ENCODE data around the gene THAP3.

Gene THAP3

DNA sequence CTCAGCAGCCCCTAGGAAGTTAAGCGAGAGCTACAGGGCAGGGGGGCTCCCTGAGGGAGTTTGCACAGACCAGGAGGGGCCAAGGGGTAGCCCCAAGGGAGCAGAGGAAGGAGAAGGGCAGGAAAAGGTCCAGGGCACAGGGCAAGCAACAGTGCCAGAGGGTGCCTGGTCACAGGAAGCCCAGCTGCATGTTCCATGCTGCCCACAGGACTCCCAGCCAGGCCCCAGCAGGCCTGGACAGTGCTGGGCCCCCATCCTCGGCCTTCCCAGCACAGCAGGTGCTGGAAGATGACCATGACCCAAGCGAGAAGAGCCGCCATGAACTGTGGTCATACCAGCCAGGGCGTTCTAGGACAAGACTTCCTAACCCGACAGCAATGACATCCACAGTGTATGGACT, 33.0 kb upstream of the THAP3 start:
- TF ChIP-seq, protein P1, sequence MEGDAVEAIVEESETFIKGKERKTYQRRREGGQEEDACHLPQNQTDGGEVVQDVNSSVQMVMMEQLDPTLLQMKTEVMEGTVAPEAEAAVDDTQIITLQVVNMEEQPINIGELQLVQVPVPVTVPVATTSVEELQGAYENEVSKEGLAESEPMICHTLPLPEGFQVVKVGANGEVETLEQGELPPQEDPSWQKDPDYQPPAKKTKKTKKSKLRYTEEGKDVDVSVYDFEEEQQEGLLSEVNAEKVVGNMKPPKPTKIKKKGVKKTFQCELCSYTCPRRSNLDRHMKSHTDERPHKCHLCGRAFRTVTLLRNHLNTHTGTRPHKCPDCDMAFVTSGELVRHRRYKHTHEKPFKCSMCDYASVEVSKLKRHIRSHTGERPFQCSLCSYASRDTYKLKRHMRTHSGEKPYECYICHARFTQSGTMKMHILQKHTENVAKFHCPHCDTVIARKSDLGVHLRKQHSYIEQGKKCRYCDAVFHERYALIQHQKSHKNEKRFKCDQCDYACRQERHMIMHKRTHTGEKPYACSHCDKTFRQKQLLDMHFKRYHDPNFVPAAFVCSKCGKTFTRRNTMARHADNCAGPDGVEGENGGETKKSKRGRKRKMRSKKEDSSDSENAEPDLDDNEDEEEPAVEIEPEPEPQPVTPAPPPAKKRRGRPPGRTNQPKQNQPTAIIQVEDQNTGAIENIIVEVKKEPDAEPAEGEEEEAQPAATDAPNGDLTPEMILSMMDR (IDR thresholded peaks at IDR 0.05; ENCODE audit: low read depth, low read length, missing control alignments), result no peak
- no peak overlapping the region for H3K4me3 ChIP-seq (replicated peaks; ENCODE audit: low read depth, low read length)
- no peak for DNase-seq (ENCODE audit: extremely low read depth, low read depth)

DNA sequence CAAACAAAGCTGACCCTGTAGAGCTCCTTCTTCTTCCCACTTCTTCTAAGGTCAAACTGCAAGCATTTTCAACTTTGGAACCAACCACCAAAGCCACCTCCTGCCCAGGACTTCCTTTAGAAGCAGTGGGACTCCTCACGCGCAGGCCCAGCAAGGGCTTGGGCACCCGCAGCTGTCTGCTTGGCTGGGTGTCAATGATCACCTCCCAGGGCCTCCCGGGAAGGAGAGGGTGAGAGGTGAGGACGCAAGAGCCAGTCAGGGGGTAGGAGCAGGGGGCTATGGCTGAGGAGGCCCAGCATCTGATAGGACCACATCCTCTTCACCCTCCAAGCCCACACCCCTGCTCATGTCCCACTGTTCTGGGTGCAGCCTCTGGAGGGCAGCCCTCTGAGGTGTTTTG, 32.2 kb upstream of the THAP3 start:
- H3K4me3 ChIP-seq (replicated peaks; ENCODE audit: low read depth, low read length), result no peak overlapping the region
- DNase-seq (ENCODE audit: extremely low read depth, low read depth), result no peak
- TF ChIP-seq, protein P1 (IDR thresholded peaks at IDR 0.05; ENCODE audit: low read depth, low read length, missing control alignments), result no peak

DNA sequence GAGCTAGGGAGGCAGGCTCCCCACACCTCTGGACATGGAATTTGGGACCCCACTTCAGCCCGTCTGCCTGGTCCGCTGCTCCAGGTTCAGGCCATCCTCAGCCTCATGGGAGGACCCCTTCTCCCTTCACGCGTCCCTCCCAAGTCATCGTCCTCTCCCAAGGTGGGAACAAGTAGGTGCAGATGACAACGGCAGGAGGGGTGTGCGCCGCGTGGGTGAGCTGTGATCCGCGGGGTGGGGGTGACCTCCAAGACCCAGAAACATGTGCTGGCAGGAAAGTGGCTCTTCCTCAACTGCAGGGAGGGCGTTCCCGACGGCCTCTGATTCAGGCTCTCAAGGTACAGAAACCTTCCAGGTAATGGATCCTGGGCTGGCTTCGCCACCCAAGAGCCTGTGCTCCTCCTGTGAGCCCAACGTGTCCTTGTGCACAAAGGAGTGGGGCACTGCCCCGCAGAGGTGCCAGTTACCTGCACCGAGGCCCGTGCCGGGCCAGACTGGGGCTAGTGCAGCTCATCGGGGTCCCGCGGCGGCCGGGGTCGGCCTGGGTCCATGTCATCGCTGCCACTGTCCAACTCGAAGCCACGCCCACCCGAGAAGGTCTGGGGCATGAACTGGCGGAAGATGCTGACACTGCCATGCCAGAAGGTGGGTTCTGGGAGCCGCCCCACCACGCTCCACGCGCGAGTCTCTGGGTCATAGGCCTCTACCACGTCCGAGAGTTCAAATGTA, 31.6 kb upstream of the THAP3 start:
- TF ChIP-seq, protein P1 (IDR thresholded peaks at IDR 0.05; ENCODE audit: low read depth, low read length, missing control alignments), result no peak
- no peak overlapping the region for H3K4me3 ChIP-seq (replicated peaks; ENCODE audit: low read depth, low read length)
- DNase-seq (ENCODE audit: extremely low read depth, low read depth), result no peak

DNA sequence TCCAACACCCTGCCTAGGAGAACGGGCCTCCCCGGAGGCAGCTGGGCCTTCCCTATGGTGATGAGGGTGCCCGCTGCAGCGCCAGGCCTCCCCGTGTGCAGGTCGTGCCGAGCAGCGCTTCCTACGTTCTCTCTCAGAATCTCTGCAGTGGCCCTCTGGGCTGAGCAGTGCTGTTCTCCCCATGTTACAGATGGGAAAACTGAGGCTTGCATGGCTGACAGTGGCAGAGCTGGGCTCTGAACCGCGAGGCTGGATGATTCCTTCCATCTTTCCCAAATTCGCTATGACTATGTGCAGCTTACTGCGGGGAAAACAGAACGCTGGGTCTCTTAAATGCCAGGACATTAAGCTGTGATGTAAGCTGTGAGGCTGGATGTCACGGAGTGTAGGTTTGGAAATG, 30.9 kb upstream of the THAP3 start:
- no peak for DNase-seq (ENCODE audit: extremely low read depth, low read depth)
- TF ChIP-seq, protein P1 (IDR thresholded peaks at IDR 0.05; ENCODE audit: low read depth, low read length, missing control alignments), result no peak
- H3K4me3 ChIP-seq (replicated peaks; ENCODE audit: low read depth, low read length), result no peak overlapping the region

DNA sequence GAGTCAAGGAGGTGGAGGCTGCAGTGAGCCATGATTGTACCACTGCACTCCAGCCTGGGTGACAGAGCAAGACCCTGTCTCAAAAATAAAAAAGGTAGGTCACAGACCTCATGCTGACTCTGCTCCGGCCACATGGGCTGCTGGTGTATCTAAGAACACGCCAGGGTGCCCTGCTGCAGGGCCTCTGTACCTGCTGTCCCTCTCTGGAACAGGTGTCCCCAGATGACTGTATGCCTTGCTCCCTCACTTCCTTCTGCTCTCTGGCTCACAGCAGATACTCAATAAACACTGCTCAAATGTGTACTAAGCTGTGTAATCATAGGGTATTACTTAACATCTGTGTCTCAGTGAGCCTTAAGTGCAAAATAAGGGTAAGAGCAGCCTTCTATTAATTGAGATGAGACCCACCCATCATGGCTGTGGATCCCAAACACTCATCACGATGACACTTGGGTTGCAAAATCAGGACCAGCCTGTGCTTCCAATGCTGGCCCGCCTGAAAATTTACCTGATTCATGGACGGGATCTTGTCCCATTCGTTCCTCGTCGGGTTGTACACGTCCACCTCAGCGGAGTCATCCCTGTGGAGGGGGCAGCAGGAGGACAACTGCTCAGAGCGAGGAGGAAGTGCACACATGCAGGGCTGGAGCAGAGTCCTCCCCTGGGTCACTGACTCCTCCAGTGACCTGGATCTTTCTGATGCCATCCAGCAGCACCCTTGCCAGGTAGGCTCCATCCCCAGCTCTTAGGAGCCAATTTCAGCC, 29.5 kb upstream of the THAP3 start:
- H3K4me3 ChIP-seq (replicated peaks; ENCODE audit: low read depth, low read length), result no peak overlapping the region
- no peak for DNase-seq (ENCODE audit: extremely low read depth, low read depth)
- TF ChIP-seq, protein P1 (IDR thresholded peaks at IDR 0.05; ENCODE audit: low read depth, low read length, missing control alignments), result no peak

DNA sequence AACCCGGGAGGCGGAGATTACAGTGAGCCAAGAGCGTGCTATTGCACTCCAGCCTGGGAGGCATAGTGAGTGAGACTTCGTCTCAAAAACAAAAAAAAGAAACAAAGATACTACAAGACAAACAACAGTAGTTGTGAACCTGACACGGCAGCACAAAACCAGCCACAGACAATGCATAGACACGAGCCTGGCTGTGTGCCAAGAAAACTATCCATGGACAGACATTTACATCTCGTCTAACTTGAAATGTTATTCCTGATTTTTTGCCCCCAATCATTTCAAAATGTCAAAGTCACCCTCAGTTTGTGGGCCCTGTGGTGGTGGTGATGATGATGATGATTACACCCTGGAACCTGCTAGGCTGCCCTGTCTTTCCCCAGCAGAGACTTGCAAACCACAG, 28.3 kb upstream of the THAP3 start:
- TF ChIP-seq, protein P1 (IDR thresholded peaks at IDR 0.05; ENCODE audit: low read depth, low read length, missing control alignments), result no peak
- no peak for DNase-seq (ENCODE audit: extremely low read depth, low read depth)

More for the DNA sequence above, 28.3 kb upstream of the THAP3 start:
- H3K4me3 ChIP-seq (replicated peaks; ENCODE audit: low read depth, low read length), result no peak overlapping the region

Measured in HFF-Myc (cell line).